HG03097 (cell line): ENCODE results near the gene FKBP3.
"Not testable (repeated sequence)": the region's sequence is repeated elsewhere in the genome, so short reads cannot be mapped to it uniquely, and the experiment has no call there.

ENCODE experiments used
- ATAC-seq: cut with Tn5 transposase; IDR thresholded peaks from one replicate; pipeline ENCODE4 v1.9.1; 2021; ENCODE audit not compliant: unreplicated experiment, low FRiP score

The FKBP3 gene

DNA sequence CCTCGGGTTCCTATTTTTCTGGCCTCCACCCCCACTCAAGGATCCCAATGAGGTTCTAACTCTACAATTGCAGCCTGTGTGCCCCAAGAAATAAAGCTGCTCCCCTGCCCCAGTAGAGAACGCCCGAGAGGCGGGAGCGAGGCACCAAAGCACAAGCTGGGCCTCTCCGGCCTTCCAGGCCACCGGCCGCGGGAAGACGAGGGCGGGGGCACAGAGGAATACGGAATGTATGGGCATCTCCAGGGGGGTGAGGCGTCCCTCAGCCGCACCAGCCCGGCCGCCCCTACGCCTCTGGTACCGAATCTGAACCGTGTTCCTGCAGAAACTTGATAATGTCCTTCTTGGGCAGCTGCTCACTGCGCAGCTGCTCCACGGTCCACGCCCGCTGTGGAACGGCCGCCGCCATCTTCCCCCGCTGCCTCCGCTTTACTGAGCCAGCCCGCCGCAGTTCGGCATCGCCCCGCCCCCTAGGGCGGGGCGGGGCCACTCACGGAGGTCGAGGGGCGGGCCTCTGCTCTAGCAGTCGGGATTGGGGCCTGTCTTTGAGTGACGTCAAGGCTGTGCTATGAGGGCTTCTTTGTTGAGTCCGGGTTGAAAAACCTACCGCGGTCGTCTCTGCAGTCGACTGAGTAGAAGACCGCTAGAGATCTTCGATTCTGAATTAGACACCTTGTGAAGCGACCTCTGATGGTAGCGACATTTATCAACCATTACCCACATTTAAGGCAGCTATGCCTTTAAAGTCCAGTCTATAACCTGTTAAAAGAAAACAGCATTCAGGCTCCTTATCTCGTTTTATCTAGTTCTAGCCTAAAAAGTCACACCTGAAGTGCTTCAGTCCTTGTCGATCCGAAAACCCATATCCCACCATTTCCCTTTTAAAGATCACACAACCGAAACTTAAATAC, at the start of gene FKBP3:
Gene FKBP3, minus strand, starts transcription at position 431 of the 908 bp plus-strand sequence. Its CDS starts 25 bp downstream, at position 406.
- ATAC-seq = peak; percentile 90

DNA sequence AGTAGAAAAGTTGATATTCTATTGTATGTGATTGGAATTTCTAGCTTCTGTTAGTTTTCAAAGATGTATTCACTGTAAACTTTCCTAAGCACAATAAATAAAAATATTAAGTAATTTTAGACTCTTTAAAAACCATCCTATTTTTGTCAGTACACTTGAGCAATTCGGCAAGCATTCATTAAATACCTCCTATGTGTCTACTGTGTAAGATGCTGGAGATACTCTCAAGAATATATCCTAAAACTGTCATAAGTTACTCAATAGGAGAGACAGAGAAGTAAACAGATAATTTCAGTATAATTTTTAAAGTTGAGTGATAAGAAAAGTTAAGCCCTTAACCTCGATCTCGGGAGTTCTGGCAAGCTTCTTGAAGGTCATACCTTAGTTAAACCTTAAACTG, 47.5 kb upstream of the FKBP3 start:
- ATAC-seq = no peak

DNA sequence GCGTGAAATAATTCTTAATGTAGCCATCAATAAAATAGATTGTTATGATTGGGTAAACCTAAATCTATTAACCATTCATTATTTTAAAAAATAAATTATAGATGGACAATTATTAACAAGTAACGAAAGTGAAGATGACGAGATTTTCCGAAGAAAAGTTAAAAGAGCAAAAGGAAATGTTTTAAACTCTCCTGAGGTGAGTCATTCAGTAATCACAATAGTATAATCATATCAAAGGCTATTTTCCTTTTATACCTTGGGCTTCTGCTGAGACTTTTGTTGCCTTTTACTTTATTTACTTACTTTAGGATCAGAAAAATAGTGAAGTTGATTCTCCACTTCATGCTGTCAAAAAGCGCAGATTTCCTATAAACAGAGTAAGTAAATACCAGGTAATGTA, 47.0 kb upstream of the FKBP3 start:
- ATAC-seq = no peak

GRCh38 chr14:45177076-45177475, 42.8 kb upstream of the FKBP3 start:
- ATAC-seq = no peak

DNA sequence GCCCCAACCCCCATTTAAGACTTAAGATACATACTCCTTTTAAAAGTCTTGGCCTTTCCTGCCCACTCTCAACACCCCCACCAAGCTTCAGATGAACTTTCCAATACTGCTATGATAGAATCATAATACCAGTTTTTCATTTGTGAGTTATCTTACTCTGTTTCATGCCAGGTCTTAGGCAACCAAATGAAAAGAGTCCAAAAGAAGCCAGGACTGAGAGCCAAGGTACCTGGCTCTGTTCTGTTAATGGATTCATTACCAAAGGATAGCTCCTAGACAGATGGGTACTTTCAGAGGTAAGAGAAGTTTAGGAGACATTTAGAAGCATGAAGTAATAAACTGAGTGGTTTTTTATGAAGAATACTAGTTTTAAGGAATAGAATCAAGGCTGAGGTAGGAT, 35.6 kb upstream of the FKBP3 start:
- no peak for ATAC-seq

- no peak for ATAC-seq
Measured at GRCh38 chr14:45156067-45156466, 21.8 kb upstream of the FKBP3 start.

DNA sequence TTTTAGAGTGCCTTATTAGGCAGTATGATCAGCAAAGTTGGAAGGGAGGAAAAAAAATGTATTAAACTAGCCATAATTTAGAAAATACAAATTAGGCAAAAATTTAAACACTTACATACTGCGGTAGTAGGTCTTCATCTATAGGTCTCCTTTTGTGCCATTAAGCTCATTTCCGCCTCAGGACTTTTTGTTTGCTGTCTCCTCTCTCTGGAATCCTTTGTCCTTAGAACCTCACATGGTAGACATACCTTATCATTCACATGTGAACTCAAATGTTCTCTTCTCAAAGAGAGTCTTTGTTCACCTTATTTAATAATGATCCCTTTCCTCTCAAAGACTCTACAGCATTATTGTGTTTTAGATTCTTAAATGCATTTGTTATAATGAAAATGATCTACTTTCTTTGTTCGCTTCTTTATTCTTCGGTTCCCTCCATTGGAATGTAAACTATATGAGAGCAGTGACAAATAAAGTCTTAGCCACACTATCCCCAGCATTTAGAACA, 16.2 kb upstream of the FKBP3 start:
- ATAC-seq = no peak

GRCh38 chr14:45149602-45150001, 15.3 kb upstream of the FKBP3 start:
- no peak for ATAC-seq

GRCh38 chr14:45145214-45145613, 10.9 kb upstream of the FKBP3 start:
- ATAC-seq = no peak

DNA sequence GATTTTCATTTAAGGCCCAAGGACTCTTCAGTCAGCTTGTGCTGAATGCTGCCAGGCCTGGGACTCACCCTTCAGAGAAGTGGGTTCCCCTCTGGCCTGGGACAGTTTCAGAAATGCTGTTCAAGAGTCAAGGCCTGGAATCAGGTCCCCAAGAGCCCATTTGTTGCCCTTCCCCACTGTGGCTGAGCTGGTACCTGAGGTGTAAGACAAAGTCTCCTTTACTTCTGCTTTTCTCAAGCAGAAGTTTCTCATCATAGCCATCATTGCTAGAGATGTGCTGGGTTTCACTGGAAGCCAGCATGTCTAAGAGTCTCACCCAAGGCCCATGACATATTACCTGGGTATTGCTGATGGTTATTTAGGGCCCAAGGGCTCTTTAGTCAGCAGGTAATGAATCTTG, 10.4 kb upstream of the FKBP3 start:
- no peak for ATAC-seq

DNA sequence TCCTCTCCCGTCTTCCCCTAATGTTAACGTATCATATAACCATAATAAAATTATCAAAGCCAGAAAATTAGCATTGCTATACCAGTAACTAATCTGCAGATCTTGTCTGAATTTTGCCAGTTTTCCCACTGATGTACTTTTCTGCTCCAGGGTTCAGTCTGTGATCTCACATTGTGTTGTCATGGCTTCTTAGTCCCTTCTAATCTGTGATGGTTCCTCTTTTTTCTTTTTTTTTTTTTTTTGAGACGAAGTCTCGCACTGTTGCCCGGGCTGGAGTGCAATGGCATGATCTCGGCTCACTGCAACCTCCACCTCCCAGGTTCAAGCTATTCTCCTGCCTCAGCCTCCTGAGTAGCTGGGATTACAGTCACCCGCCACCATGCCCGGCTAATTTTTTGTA, 7.8 kb upstream of the FKBP3 start:
- not testable (repeated sequence) for ATAC-seq

DNA sequence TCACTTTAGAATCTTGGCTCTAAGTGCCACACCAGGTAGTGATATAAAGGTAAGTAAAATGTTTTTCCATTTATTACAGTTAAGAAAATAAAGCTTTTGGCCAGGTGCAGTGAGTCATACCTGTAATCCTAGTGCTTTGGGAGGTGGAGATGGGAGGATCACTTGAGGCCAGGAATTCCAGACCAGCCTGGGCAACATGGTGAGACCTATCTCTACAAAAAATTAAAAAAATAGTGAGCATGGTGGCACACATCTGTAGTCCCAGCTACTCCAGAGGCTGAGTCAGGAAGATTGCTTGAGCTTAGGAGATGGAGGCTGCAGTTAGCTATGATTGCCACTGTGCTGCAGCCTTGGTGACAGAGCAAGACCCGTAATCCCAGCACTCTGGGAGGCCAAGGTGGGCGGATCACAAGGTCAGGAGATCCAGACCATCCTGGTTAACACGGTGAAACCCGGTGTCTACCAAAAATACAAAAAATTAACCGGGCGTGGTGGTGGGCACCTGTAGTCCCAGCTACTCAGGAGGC, 6.4 kb upstream of the FKBP3 start:
- no peak for ATAC-seq

DNA sequence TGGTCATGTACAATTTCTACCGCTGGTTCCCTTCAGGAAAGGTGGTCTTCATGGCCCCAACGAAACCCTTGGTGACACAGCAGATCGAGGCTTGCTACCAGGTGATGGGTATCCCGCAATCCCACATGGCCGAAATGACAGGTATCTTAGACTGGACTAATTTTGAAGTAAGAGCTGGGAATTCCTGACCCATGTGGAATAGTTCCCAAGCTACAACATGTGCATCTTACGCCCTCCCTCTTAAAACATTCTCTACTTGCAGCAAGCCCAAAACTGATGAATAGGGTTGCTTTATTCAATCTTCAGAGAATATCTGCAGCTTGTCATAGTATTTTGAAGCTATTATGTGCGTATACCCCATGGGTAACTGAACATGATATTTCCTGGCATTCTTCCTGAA, 2.1 kb upstream of the FKBP3 start:
- no peak for ATAC-seq

GRCh38 chr14:45135659-45136395, 1.5 kb upstream of the FKBP3 start, which contains the start of gene FANCM:
FANCM (plus strand) TSS chr14:45135930; CDS start chr14:45136032, 102 bp downstream.
- peak; percentile 47 for ATAC-seq

DNA sequence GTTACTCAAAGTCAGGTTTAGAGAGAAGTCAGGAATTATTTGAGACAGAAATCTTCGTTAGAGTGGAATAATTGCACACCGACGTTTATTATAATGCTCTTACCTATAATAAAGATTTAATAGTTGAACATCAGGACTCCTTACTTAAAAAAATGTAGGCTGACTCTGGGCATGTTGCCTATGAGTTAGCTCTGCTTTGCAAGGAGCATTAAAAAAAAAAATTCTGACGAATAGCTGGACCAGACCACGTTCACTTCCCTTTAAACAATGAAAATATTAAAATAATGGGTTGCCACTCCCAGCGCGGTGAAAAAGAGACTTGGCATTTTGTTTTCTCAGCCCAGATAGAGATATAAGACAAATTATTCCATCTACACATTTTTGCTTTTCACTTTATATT, 875 bp upstream of the FKBP3 start:
- ATAC-seq = no peak

DNA sequence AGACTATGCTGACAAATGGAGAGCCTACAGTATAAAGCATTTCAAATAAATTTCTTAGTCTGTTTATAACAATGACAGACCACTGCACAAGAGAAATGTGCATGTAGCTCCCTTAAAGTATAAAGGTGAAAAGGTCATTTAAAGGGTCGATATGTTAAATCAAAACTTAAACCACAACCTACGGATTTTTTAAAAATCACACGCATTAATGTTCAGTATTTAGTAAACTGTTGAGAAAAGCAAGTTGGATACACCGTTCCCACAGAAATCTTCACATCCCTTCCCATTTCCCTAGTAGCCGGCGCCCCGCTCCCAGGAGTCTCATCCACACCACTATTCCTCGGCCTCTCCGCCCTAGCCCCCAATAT, 614 bp downstream of the FKBP3 start:
- no peak for ATAC-seq

DNA sequence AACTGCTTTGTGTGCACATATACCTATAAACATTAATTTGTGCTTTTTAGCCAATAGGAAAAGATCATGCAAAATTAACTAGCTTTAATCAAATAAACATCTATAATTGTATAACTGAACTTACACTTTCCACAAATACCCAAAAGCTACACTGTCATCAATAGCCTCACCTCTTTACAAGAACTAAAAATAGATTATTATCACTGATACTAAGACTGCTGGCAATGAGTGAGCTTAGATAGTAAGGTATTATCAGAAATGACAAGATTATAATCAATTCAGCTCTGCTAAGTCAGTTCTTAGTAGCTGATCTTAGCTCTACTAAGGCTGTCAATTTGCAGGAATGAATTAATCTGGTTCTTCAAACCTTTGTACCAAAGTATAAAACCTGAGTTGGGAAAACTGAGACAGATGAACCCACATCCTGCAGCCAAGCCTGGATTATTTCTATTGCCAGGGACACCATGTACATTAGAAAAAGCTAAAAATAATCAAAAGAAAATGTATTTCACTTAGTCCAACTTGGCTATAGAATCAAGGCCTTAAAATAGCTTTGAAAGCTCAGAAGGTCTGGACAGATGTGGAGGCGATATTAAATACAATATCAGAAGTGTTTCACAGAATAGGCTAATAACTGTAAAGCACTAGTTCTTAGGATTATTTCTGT, 5.2 kb downstream of the FKBP3 start:
- no peak for ATAC-seq

DNA sequence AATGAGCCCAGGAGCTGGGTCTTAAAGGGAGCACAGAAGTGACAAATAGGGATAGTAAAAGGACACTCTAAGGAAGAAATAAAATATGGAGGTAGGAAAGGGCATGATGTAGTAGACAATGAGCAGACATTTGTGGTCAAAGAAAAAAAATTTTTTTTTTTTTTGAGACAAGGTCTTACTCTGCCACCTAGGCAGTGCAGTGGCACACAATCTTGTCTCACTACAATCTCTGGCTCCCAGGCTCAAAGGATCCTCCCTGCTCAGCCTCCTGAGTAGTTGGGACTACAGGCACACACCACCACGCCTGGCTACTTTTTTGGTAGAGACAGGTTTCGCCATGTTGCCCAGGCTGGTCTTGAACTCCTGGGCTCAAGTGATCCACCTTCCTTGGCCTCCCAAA, 8.5 kb downstream of the FKBP3 start:
- ATAC-seq = no peak

DNA sequence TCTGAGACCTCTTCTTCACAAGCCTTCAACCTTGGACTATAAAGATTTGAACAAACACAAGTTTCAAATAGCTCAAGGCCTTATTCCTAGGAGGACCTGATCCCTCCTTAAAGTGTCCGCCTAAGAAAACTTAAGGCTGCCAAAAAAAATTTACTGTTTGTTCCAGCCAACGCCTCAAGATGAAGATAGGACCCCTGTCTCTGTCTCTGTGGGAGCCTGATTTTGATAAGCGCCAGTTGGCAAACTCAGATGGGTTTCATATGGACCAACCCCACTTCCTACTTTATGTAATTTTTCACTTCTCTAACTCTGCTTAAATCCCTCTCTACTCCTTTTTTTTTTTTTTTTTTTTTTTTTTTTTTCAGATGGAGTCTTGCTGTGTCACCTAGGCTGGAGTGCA, 11.0 kb downstream of the FKBP3 start:
- ATAC-seq = no peak

DNA sequence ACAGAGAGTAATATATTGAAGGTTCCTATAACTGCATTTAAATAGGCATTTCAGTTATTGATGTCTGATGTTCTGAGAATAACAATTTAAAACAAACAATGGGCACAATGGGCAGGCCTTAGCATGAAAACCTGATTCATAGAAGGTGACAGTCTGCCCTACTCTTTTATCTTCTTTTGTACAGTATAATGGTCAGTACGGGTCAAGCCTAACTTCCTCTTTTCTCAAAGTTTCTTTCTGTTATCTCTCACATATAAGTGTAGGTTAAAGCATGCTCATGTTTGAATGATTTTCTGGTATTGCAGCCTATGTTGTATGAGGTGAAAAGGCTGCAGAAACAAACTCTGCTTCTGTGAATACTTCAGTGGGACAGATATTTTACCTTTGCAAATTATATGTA, 14.2 kb downstream of the FKBP3 start:
- ATAC-seq = no peak

- ATAC-seq = no peak
Measured at GRCh38 chr14:45118594-45118993, 15.7 kb downstream of the FKBP3 start.
